ENCODE measurements around the gene UBAP2L.

DNA sequence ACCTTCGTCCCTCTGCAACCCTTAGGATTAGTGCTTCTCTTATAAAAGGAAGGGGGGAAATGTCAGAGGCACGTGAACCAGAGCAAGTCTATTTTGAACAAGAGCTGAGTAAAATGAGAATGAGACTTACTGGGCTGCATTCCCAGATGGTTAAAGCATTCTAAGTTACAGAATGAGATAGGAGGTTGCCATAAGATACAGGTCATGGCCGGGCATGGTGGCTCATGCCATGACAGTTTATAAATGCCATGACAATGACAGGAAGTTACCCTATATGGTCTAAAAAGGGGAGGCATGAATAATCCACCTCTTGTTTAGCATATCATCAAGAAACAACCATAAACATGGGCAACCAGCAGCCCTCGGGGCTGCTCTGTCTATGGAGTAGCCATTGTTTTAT lies 97.6 kb downstream of the UBAP2L start:
- TF ChIP-seq, protein P1, sequence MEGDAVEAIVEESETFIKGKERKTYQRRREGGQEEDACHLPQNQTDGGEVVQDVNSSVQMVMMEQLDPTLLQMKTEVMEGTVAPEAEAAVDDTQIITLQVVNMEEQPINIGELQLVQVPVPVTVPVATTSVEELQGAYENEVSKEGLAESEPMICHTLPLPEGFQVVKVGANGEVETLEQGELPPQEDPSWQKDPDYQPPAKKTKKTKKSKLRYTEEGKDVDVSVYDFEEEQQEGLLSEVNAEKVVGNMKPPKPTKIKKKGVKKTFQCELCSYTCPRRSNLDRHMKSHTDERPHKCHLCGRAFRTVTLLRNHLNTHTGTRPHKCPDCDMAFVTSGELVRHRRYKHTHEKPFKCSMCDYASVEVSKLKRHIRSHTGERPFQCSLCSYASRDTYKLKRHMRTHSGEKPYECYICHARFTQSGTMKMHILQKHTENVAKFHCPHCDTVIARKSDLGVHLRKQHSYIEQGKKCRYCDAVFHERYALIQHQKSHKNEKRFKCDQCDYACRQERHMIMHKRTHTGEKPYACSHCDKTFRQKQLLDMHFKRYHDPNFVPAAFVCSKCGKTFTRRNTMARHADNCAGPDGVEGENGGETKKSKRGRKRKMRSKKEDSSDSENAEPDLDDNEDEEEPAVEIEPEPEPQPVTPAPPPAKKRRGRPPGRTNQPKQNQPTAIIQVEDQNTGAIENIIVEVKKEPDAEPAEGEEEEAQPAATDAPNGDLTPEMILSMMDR (IDR thresholded peaks at IDR 0.05), result no peak
- no peak for TF ChIP-seq POLR2A (IDR thresholded peaks at IDR 0.05)
- TF ChIP-seq EP300 (IDR thresholded peaks at IDR 0.05), result no peak
- no peak for TF ChIP-seq POLR2AphosphoS5 (IDR thresholded peaks at IDR 0.05)
